ENCODE results near the gene KRT32.

Gene KRT32

GRCh38 chr17:41492351-41492750 is 25.2 kb upstream of the KRT32 start:
- peak; percentile 77 for DNase-seq (ENCODE audit: low read depth)

GRCh38 chr17:41491476-41491875 is 24.3 kb upstream of the KRT32 start:
- no peak for DNase-seq (ENCODE audit: low read depth)

GRCh38 chr17:41490000-41490990 is 23.1 kb upstream of the KRT32 start:
- DNase-seq (ENCODE audit: low read depth), result no peak

GRCh38 chr17:41489531-41489930 is 22.3 kb upstream of the KRT32 start, which contains the start of gene KRT36:
TSS of gene KRT36 (minus strand) at chr17:41489910. CDS start at chr17:41489864, 46 bp downstream.
- DNase-seq (ENCODE audit: low read depth), result no peak

- no peak for DNase-seq (ENCODE audit: low read depth)
These were observed 19.8 kb upstream of the KRT32 start for GRCh38 chr17:41486809-41487530.

- no peak for DNase-seq (ENCODE audit: low read depth)
These were observed 19.1 kb upstream of the KRT32 start for GRCh38 chr17:41486316-41486715.

GRCh38 chr17:41484920-41485904 is 18.0 kb upstream of the KRT32 start:
- DNase-seq (ENCODE audit: low read depth), result no peak

- DNase-seq (ENCODE audit: low read depth), result peak; percentile 17
These were observed 17.0 kb upstream of the KRT32 start for GRCh38 chr17:41483991-41484826.

- DNase-seq (ENCODE audit: low read depth), result no peak
These were observed 16.3 kb upstream of the KRT32 start for GRCh38 chr17:41483531-41483930.

GRCh38 chr17:41481036-41481435 is 13.8 kb upstream of the KRT32 start, which contains the start of gene KRT35:
TSS of gene KRT35 (minus strand) at chr17:41481151. CDS start at chr17:41481097, 54 bp downstream.
- no peak for DNase-seq (ENCODE audit: low read depth)

- no peak for DNase-seq (ENCODE audit: low read depth)
These were observed 13.4 kb upstream of the KRT32 start for GRCh38 chr17:41480581-41480980.

- DNase-seq (ENCODE audit: low read depth), result no peak
These were observed 12.9 kb upstream of the KRT32 start for GRCh38 chr17:41480136-41480535.

GRCh38 chr17:41478237-41478636 is 11.1 kb upstream of the KRT32 start:
- DNase-seq (ENCODE audit: low read depth), result no peak

- no peak for DNase-seq (ENCODE audit: low read depth)
These were observed 10.0 kb upstream of the KRT32 start for GRCh38 chr17:41476866-41477815.

- DNase-seq (ENCODE audit: low read depth), result no peak
These were observed 8.2 kb upstream of the KRT32 start for GRCh38 chr17:41475421-41475820.

- DNase-seq (ENCODE audit: low read depth), result no peak
These were observed 7.7 kb upstream of the KRT32 start for GRCh38 chr17:41474863-41475262.

- DNase-seq (ENCODE audit: low read depth), result no peak
These were observed 1.2 kb upstream of the KRT32 start for GRCh38 chr17:41468346-41468745.

GRCh38 chr17:41467561-41467960 is 375 bp upstream of the KRT32 start:
- no peak for DNase-seq (ENCODE audit: low read depth)

- peak; percentile 95 for DNase-seq (ENCODE audit: low read depth)
These were observed 2.5 kb downstream of the KRT32 start for GRCh38 chr17:41464682-41465081.

- no peak for DNase-seq (ENCODE audit: low read depth)
These were observed 3.0 kb downstream of the KRT32 start for GRCh38 chr17:41464173-41464572.
